OCI-M2 (cell line): ENCODE measurements around the gene TM4SF1.

ENCODE experiments used
- DNase-seq: peaks from one replicate; lab custom pipeline; 2025; ENCODE audit not compliant: unreplicated experiment; lab: John Stamatoyannopoulos, UW

Gene TM4SF1

GRCh38 chr3:149375501-149376196, 1.8 kb downstream of the TM4SF1 start:
- no peak for DNase-seq

- no peak for DNase-seq
Measured at GRCh38 chr3:149374793-149375500, 2.5 kb downstream of the TM4SF1 start.

- no peak for DNase-seq
Measured at GRCh38 chr3:149374391-149374790, 3.1 kb downstream of the TM4SF1 start.

- DNase-seq = no peak
Measured at GRCh38 chr3:149373235-149374125, 4.0 kb downstream of the TM4SF1 start.

GRCh38 chr3:149371723-149372114, 5.7 kb downstream of the TM4SF1 start:
- no peak for DNase-seq

GRCh38 chr3:149371001-149371722, 6.3 kb downstream of the TM4SF1 start:
- DNase-seq = no peak

- no peak for DNase-seq
Measured at GRCh38 chr3:149369991-149370866, 7.2 kb downstream of the TM4SF1 start.

- no peak for DNase-seq
Measured at GRCh38 chr3:149368674-149369497, 8.6 kb downstream of the TM4SF1 start.

- no peak for DNase-seq
Measured at GRCh38 chr3:149368201-149368673, 9.2 kb downstream of the TM4SF1 start.

- no peak for DNase-seq
Measured at GRCh38 chr3:149366941-149367840, 10.3 kb downstream of the TM4SF1 start.

- no peak for DNase-seq
Measured at GRCh38 chr3:149366031-149366430, 11.4 kb downstream of the TM4SF1 start.

GRCh38 chr3:149364624-149365023, 12.8 kb downstream of the TM4SF1 start:
- DNase-seq = no peak

GRCh38 chr3:149363053-149363452, 14.4 kb downstream of the TM4SF1 start:
- DNase-seq = no peak

- DNase-seq = no peak
Measured at GRCh38 chr3:149362366-149362765, 15.1 kb downstream of the TM4SF1 start.

GRCh38 chr3:149356630-149357029, 20.8 kb downstream of the TM4SF1 start:
- no peak for DNase-seq

GRCh38 chr3:149356044-149356592, 21.3 kb downstream of the TM4SF1 start:
- DNase-seq = no peak

- DNase-seq = no peak
Measured at GRCh38 chr3:149353581-149354184, 23.8 kb downstream of the TM4SF1 start.
